IPS-15b (cell line): Measurements from ENCODE around the gene GNG7.
"Not testable (repeated sequence)": the region's sequence is repeated elsewhere in the genome, so short reads cannot be mapped to it uniquely, and the experiment has no call there.

Experiments used
- H3K27me3 ChIP-seq: one replicate; pipeline ENCODE4 v1.6.1; 2013; ENCODE audit warnings: low read length; ENCODE audit not compliant: control insufficient read depth, insufficient read depth
- H3K36me3 ChIP-seq: one replicate; pipeline ENCODE4 v1.6.1; 2013; ENCODE audit warnings: low read length; ENCODE audit not compliant: control insufficient read depth, insufficient read depth
- H3K4me1 ChIP-seq: one replicate; pipeline ENCODE4 v1.6.1; 2013; ENCODE audit warnings: mild to moderate bottlenecking, low read length; ENCODE audit not compliant: control insufficient read depth, insufficient read depth
- H3K4me3 ChIP-seq: one replicate; pipeline ENCODE4 v1.5.1; 2013; ENCODE audit warnings: low read depth, low read length
- H3K9ac ChIP-seq: one replicate; pipeline ENCODE4 v1.6.1; 2013; ENCODE audit warnings: low read depth, mild to moderate bottlenecking, low read length
- H3K9me3 ChIP-seq: one replicate; pipeline ENCODE4 v1.6.1; 2013; ENCODE audit warnings: mild to moderate bottlenecking, low read length; ENCODE audit not compliant: control insufficient read depth, insufficient read depth

GNG7 gene

GRCh38 chr19:2578391-2578890 lies 124.1 kb downstream of the GNG7 start:
- no peaks in the 10 kb centered on the region for H3K9me3 ChIP-seq
- peak overlapping the region; percentile 50 for H3K4me3 ChIP-seq
- no peaks in the 10 kb centered on the region for H3K36me3 ChIP-seq
- no peak overlapping the region for H3K9ac ChIP-seq
- H3K4me1 ChIP-seq = peaks cover 10% of the 10 kb centered on the region
- no peaks in the 10 kb centered on the region for H3K27me3 ChIP-seq

GRCh38 chr19:2577722-2578335 lies 124.7 kb downstream of the GNG7 start:
- Histone ChIP-seq H3K9ac (no peak overlapping the region), H3K36me3 (no peaks in the 10 kb centered on the region), H3K4me3 (no peak overlapping the region), H3K9me3 (no peaks in the 10 kb centered on the region), H3K4me1 (peaks cover 10% of the 10 kb centered on the region), H3K27me3 (no peaks in the 10 kb centered on the region)

DNA sequence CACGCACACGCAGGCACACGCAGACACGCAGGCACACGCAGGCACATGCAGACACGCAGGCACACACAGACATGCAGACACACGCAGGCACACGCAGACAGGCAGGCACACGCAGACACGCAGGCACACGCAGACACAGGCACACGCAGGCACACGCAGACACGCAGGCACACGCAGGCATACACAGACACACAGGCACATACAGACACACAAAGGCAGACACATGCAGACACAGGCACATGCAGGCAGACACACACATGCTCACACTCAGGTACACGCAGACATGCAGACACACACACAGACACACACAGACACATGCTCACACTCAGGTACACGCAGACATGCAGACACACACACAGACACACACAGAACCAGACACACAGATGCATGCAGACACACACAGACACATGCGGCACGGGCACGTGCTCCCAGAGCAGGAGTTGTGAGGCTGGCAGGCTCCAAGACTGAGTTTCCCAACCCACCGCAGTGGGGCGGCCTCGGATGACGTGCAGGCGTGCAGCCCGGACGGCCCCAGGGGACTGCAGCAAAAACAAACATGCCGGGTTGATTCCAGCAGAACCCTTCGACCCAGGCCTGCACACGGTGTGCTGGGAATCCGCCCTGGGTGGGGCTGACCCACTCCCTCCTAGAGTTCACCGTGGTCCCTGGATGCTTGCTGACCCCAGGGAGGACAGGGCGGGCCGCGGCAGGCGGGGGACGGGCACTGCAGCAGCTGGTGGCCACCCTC lies 126.6 kb downstream of the GNG7 start:
- no peak overlapping the region for H3K9ac ChIP-seq
- no peaks in the 10 kb centered on the region for H3K9me3 ChIP-seq
- H3K4me3 ChIP-seq = no peak overlapping the region
- H3K27me3 ChIP-seq = no peaks in the 10 kb centered on the region
- H3K4me1 ChIP-seq = peaks cover 5% of the 10 kb centered on the region
- H3K36me3 ChIP-seq = no peaks in the 10 kb centered on the region

DNA sequence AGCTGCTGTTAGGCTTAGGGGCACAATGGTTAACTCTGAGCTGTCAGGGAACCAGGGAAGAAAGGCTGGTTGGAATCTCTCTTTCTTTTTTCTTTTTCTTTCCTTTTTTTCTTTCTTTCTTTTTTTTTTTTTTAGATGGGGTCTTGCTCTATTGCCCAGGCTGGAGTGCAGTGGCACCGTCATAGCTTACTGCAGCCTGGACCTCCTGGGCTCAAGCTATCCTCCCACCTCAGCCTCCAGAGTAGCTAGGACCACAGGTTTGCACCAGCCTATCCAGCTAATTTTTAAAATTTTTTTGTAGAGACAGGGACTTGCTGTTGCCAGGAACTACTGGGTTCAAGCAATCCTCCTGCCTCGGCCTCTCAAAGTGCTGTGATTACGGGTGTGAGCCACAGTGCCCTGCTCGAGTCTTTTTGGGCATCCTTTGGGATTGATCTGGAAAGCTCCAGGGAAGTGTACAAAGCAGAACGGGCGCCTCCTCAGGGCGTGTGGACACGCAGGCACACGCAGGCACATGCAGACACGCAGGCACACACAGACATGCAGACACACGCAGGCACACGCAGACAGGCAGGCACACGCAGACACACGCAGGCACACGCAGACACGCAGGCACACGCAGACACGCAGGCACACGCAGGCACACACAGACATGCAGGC lies 127.4 kb downstream of the GNG7 start:
- no peaks in the 10 kb centered on the region for H3K9me3 ChIP-seq
- peaks cover 5% of the 10 kb centered on the region for H3K4me1 ChIP-seq
- H3K27me3 ChIP-seq = no peaks in the 10 kb centered on the region
- H3K4me3 ChIP-seq = no peak overlapping the region
- H3K9ac ChIP-seq = no peak overlapping the region
- no peaks in the 10 kb centered on the region for H3K36me3 ChIP-seq

GRCh38 chr19:2574478-2574931 lies 128.0 kb downstream of the GNG7 start:
- H3K4me3 ChIP-seq = no peak overlapping the region

DNA sequence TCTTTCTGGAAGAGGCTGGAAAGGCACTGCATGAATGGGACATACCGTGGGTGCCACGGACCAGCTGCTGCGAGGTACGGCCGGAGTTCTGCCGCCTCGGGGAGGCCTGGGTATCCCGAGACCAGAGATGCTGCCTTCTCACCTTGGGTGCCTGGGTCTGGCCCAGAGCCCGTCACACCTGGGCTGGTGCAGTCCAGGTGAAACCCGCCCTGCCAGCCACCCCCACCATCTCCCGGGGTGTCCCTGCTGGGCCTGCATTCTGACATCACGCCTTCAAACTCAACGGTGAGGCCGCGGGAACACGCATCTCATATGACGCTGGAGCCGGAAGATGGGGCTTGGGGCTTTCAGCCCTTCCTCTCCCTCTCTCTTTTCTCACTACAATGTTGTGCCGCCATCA lies 128.6 kb downstream of the GNG7 start:
- Histone ChIP-seq H3K27me3 (no peaks in the 10 kb centered on the region), H3K36me3 (no peaks in the 10 kb centered on the region), H3K9me3 (no peaks in the 10 kb centered on the region), H3K4me1 (peaks cover 5% of the 10 kb centered on the region), H3K4me3 (no peak overlapping the region), H3K9ac (no peak overlapping the region)

More at GRCh38 chr19:2574478-2574931, 128.0 kb downstream of the GNG7 start:
- H3K4me1 ChIP-seq = peaks cover 5% of the 10 kb centered on the region
- H3K9me3 ChIP-seq = no peaks in the 10 kb centered on the region
- no peaks in the 10 kb centered on the region for H3K27me3 ChIP-seq
- no peak overlapping the region for H3K9ac ChIP-seq
- no peaks in the 10 kb centered on the region for H3K36me3 ChIP-seq

- H3K36me3 ChIP-seq, H3K27me3 ChIP-seq, H3K9ac ChIP-seq, H3K4me1 ChIP-seq, H3K9me3 ChIP-seq, H3K4me3 ChIP-seq: not testable (repeated sequence)
These were observed 130.3 kb downstream of the GNG7 start for GRCh38 chr19:2572152-2572551.

- Histone ChIP-seq H3K9me3 (no peaks in the 10 kb centered on the region), H3K27me3 (no peaks in the 10 kb centered on the region), H3K36me3 (no peaks in the 10 kb centered on the region), H3K4me1 (no peaks in the 10 kb centered on the region), H3K4me3 (no peak overlapping the region), H3K9ac (no peak overlapping the region)
These were observed 132.7 kb downstream of the GNG7 start for GRCh38 chr19:2569596-2570465.

- Histone ChIP-seq H3K9me3 (no peaks in the 10 kb centered on the region), H3K4me3 (no peak overlapping the region), H3K4me1 (no peaks in the 10 kb centered on the region), H3K27me3 (no peaks in the 10 kb centered on the region), H3K9ac (no peak overlapping the region), H3K36me3 (no peaks in the 10 kb centered on the region)
These were observed 134.5 kb downstream of the GNG7 start for GRCh38 chr19:2567996-2568395.

DNA sequence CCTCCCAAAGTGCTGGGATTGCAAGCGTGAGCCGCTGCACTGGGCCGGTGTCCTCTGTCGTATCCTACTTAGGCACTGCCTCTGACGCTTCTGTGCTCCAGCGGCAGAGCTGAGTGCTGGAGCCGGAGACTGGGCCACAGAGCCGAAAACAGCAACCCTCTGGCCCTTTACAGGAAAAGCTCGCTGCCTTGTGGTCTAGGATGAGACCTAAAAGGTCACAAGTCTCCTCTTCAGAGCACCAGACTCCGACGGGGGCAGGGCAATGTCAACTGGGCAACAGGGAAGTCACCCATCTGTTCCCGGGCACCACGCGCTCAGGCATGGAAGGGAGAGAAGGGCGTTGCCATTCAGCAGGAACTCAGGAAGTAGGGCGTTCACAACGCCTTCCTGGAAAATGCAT lies 134.9 kb downstream of the GNG7 start:
- no peak overlapping the region for H3K9ac ChIP-seq

GRCh38 chr19:2563546-2563945 lies 138.9 kb downstream of the GNG7 start:
- H3K4me1 ChIP-seq, H3K36me3 ChIP-seq, H3K27me3 ChIP-seq, H3K9me3 ChIP-seq, H3K9ac ChIP-seq, H3K4me3 ChIP-seq: not testable (repeated sequence)

More for the DNA sequence above, 134.9 kb downstream of the GNG7 start:
- H3K9me3 ChIP-seq = no peaks in the 10 kb centered on the region
- no peaks in the 10 kb centered on the region for H3K36me3 ChIP-seq
- H3K4me3 ChIP-seq = no peak overlapping the region
- H3K27me3 ChIP-seq = no peaks in the 10 kb centered on the region
- no peaks in the 10 kb centered on the region for H3K4me1 ChIP-seq
